DOHH2 (cell line): ENCODE results near the gene ABHD4.
"Not testable (repeated sequence)": the region's sequence is repeated elsewhere in the genome, so short reads cannot be mapped to it uniquely, and the experiment has no call there.

Experiments used
- CTCF ChIP-seq: fragments of 200-600 bp; sonication (generic); IDR thresholded peaks from one replicate; pipeline ENCODE4 v1.5.1; 2014; ENCODE audit warnings: antibody characterized with exemption, mild to moderate bottlenecking, low read depth, low read length; ENCODE audit not compliant: poor library complexity, severe bottlenecking
- EZH2phosphoT487 ChIP-seq: fragments of 200-600 bp; sonication (generic); IDR thresholded peaks from 2 replicates; pipeline ENCODE4 v1.6.1; 2017; ENCODE audit warnings: borderline replicate concordance, mild to moderate bottlenecking, antibody characterized with exemption, low read length, moderate library complexity, mixed read lengths

- TF ChIP-seq EZH2phosphoT487, CTCF: not testable (repeated sequence)
Measured at GRCh38 chr14:22566266-22566665, 31.8 kb upstream of the ABHD4 start.
